Ishikawa (cell line): Measurements from ENCODE around the gene TAS2R20.

Experiments
- CEBPB ChIP-seq: IDR thresholded peaks from 2 replicates; pipeline ENCODE4 v1.6.1; 2012
- CREB1 ChIP-seq: IDR thresholded peaks from 2 replicates; pipeline ENCODE4 v1.6.1; 2012; ENCODE audit warnings: low read depth
- EGR1 ChIP-seq: IDR thresholded peaks from 2 replicates; pipeline ENCODE4 v1.6.1; 2012
- EP300 ChIP-seq: IDR thresholded peaks from 2 replicates; pipeline ENCODE4 v1.6.1; 2012; ENCODE audit warnings: borderline replicate concordance
- FOXM1 ChIP-seq: IDR thresholded peaks from 2 replicates; pipeline ENCODE4 v1.6.1; 2012; ENCODE audit warnings: low read depth, borderline replicate concordance
- NFIC ChIP-seq: IDR thresholded peaks from 2 replicates; pipeline ENCODE4 v1.6.1; 2012
- RAD21 ChIP-seq: IDR thresholded peaks from 2 replicates; pipeline ENCODE4 v1.6.1; 2012; ENCODE audit warnings: low read depth
- TAF1 ChIP-seq: IDR thresholded peaks from 2 replicates; pipeline ENCODE4 v1.6.1; 2012; ENCODE audit warnings: low read depth, mild to moderate bottlenecking
- TCF12 ChIP-seq: IDR thresholded peaks from 2 replicates; pipeline ENCODE4 v1.6.1; 2012; ENCODE audit warnings: low read depth
- TEAD4 ChIP-seq: IDR thresholded peaks from 2 replicates; pipeline ENCODE4 v1.6.1; 2012
- YY1 ChIP-seq: IDR thresholded peaks from 2 replicates; pipeline ENCODE4 v1.6.1; 2012; ENCODE audit warnings: low read depth
- ZBTB7A ChIP-seq: IDR thresholded peaks from 2 replicates; pipeline ENCODE4 v1.6.1; 2012; ENCODE audit warnings: low read depth
- TF ChIP-seq, protein P1 (sequence below): IDR thresholded peaks from 2 replicates; pipeline ENCODE4 v1.6.1; 2012; ENCODE audit warnings: low read depth, mild to moderate bottlenecking
- TF ChIP-seq, protein P2 (sequence below): IDR thresholded peaks from 2 replicates; pipeline ENCODE4 v1.6.1; 2012
- TF ChIP-seq, protein P3 (sequence below): IDR thresholded peaks from 2 replicates; pipeline ENCODE4 v1.6.1; 2012

The TAS2R20 gene

DNA sequence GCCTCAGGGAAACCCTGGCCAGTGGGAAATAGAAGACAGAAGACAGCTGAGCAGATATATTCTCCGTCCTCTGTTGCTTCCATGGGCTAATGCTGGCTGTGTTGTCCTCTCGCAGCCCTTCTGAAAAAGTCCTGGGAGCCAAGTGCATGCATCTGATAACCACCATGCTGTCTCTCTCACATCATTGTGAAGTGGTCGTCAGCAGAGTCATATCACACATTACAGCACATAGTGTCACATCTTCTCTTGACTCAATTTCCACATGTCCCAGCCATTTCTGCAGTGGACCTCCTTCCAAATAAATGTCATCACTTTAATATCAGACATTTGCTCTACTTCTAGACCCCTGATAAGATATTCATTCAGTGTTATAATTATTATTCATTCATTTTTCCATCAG is 3.8 kb downstream of the TAS2R20 start:
- TF ChIP-seq, protein P1, sequence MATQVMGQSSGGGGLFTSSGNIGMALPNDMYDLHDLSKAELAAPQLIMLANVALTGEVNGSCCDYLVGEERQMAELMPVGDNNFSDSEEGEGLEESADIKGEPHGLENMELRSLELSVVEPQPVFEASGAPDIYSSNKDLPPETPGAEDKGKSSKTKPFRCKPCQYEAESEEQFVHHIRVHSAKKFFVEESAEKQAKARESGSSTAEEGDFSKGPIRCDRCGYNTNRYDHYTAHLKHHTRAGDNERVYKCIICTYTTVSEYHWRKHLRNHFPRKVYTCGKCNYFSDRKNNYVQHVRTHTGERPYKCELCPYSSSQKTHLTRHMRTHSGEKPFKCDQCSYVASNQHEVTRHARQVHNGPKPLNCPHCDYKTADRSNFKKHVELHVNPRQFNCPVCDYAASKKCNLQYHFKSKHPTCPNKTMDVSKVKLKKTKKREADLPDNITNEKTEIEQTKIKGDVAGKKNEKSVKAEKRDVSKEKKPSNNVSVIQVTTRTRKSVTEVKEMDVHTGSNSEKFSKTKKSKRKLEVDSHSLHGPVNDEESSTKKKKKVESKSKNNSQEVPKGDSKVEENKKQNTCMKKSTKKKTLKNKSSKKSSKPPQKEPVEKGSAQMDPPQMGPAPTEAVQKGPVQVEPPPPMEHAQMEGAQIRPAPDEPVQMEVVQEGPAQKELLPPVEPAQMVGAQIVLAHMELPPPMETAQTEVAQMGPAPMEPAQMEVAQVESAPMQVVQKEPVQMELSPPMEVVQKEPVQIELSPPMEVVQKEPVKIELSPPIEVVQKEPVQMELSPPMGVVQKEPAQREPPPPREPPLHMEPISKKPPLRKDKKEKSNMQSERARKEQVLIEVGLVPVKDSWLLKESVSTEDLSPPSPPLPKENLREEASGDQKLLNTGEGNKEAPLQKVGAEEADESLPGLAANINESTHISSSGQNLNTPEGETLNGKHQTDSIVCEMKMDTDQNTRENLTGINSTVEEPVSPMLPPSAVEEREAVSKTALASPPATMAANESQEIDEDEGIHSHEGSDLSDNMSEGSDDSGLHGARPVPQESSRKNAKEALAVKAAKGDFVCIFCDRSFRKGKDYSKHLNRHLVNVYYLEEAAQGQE = no peak
- no peak for TF ChIP-seq CREB1
- TF ChIP-seq, protein P2, sequence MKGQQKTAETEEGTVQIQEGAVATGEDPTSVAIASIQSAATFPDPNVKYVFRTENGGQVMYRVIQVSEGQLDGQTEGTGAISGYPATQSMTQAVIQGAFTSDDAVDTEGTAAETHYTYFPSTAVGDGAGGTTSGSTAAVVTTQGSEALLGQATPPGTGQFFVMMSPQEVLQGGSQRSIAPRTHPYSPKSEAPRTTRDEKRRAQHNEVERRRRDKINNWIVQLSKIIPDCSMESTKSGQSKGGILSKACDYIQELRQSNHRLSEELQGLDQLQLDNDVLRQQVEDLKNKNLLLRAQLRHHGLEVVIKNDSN = no peak
- no peak for TF ChIP-seq YY1
- TF ChIP-seq EP300 = no peak
- no peak for TF ChIP-seq NFIC
- TF ChIP-seq TAF1 = no peak
- TF ChIP-seq, protein P3, sequence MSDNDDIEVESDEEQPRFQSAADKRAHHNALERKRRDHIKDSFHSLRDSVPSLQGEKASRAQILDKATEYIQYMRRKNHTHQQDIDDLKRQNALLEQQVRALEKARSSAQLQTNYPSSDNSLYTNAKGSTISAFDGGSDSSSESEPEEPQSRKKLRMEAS = no peak
- no peak for TF ChIP-seq EGR1
- no peak for TF ChIP-seq ZBTB7A
- no peak for TF ChIP-seq RAD21
- TF ChIP-seq TCF12 = no peak
- TF ChIP-seq TEAD4 = no peak
- TF ChIP-seq CEBPB = no peak
- no peak for TF ChIP-seq FOXM1

DNA sequence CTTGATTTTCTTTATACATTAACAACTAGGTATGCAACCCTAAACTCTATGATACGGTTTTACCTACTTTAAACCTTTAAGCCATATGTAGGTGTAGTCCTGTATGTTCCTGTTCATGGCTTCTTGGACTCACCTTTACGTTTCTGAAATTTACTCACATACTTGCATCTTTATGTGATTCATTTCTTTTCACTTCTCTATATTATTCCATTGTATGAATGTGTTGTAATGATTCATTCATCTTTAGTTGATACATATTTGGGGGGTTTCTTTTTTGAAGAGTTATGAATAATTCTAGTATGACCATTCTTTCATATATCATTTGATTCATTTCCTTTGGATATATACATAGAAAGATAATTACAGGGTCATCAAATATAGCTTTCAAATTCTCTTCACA is 9.0 kb downstream of the TAS2R20 start:
- no peak for TF ChIP-seq EGR1

DNA sequence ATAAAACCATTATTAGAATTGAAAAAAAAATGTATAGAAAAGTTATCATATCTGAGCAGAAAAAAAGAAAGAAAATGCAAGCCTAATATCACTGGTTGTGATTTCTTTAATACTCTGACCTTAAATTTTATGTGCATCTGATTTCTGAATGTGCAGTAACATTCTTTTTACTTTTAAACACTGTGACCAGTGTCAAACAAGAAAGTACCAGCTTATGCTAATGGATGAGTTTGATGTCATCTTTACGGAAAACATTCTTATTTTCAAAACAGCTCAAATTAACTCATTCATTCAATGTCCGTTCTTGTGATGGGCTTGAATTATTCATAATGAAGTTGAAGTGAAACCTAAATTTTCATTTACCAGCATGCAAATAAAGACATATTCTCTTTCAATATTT is 11.3 kb downstream of the TAS2R20 start, which contains the start of gene TAS2R50:
TAS2R50 (minus strand) TSS at position 101 of the 400 bp plus-strand sequence; CDS start at position 49, 52 bp downstream.
- TF ChIP-seq CEBPB (no peak), NFIC (no peak), TAF1 (no peak), TCF12 (no peak), CREB1 (no peak), FOXM1 (no peak), TEAD4 (no peak), EGR1 (no peak), YY1 (no peak), ZBTB7A (no peak), RAD21 (no peak), EP300 (no peak)
- TF ChIP-seq, protein P1 = no peak
- TF ChIP-seq, protein P3 = no peak
- TF ChIP-seq, protein P2 = no peak

DNA sequence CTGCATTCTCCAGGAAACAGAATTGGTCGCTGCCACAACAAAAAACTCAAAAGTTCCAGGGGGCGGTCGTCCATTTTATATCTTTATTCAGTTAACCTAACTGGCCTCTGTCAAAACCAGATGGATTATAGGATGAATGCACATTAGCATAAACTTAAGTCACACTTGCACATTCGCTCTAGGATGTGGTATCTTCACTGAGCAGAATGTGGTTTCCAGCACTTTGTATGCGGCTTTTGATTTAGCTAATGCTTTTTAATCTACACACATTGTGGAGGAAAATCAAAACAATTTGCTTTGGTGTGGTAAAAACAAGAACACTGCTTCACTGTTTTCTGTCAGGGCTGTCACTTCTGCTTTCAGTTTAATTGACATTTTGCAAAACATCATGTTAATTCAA is 15.9 kb downstream of the TAS2R20 start:
- TF ChIP-seq, protein P1 = no peak
- TF ChIP-seq, protein P2 = no peak
- TF ChIP-seq EGR1 = no peak
- TF ChIP-seq CREB1 = no peak
- TF ChIP-seq TCF12 = no peak
- no peak for TF ChIP-seq TEAD4
- TF ChIP-seq YY1 = no peak
- TF ChIP-seq, protein P3 = no peak
- no peak for TF ChIP-seq FOXM1
- no peak for TF ChIP-seq CEBPB
- no peak for TF ChIP-seq EP300
- TF ChIP-seq RAD21 = no peak
- TF ChIP-seq TAF1 = no peak
- TF ChIP-seq NFIC = no peak
- TF ChIP-seq ZBTB7A = no peak
